K562 (cell line): ENCODE data around the gene SEC63. TPM values are rescaled to one million over a fixed set of nuclear protein-coding genes. Genes with fewer than 3 reads are reported as not detected.

Experiments
- ATAC-seq: fragments of 200-7000 bp; cut with Tn5 transposase; 3 replicates; pipeline ENCODE4 v1.9.1; 2020; ENCODE audit warnings: moderate library complexity
- BruUV-seq: library from RNA; stranded (reverse); fragments of 400-500 nt; replicated peaks from 2 replicates; lab custom pipeline; 2021; lab: Mats Ljungman, UMichigan
- CTCF ChIA-PET: fragments of 300-600 bp; formaldehyde crosslinking; extraction: SDS; loops from one replicate; lab custom pipeline; 2021; ENCODE audit warnings: low intra/inter-chr PET ratio; lab: Yijun Ruan, JAX
- POLR2A ChIA-PET: fragments of 300-600, 350-650 bp; sonication (Branson Sonifier 250); formaldehyde crosslinking; extraction: SDS; loops from one replicate; lab custom pipeline; 2021; ENCODE audit warnings: antibody characterized with exemption, inconsistent platforms; lab: Yijun Ruan, JAX
- DNase-seq, 4 experiments: peaks; one replicate each; pipeline versions ENCODE4 v3.0.0 to v3.0.0-alpha.2; 2011 to 2018; ENCODE audit warnings: low spot score in 3 of 4, mixed read lengths in 3 of 4; ENCODE audit errors: extremely low read depth in 1 of 4
- FAIRE-seq: peaks from 2 replicates; lab custom pipeline; 2011; peaks lifted over from hg19 to GRCh38; lab: Jason Lieb, UNC
- H2AFZ ChIP-seq: 2 replicates; pipeline ENCODE4 v1.6.0; 2011; ENCODE audit warnings: low read depth, low read length, control low read depth, inconsistent platforms
- H3K27ac ChIP-seq: fragments of 200-600 bp; 3 replicates; pipeline ENCODE4 v1.8.0; 2011; ENCODE audit warnings: low read depth, mild to moderate bottlenecking, control low read depth, inconsistent platforms, low read length, moderate library complexity, mixed read lengths; ENCODE audit errors: extremely low read depth
- H3K27me3 ChIP-seq, 2 experiments: fragments of 300-600 bp in 1 of 2; 2 replicates in 1 of 2; 3 replicates in 1 of 2; pipeline versions ENCODE4 v1.6.0 to v1.8.0; 2011; ENCODE audit warnings: inconsistent platforms in 2 of 2, low read length in 2 of 2, mild to moderate bottlenecking in 1 of 2, mixed read lengths in 1 of 2, moderate library complexity in 1 of 2; ENCODE audit not compliant: control insufficient read depth in 2 of 2, insufficient read depth in 2 of 2
- H3K36me3 ChIP-seq: fragments of 300-600 bp; 3 replicates; pipeline ENCODE4 v1.8.0; 2011; ENCODE audit warnings: mild to moderate bottlenecking, low read length, inconsistent platforms; ENCODE audit not compliant: control insufficient read depth, insufficient read depth
- H3K4me1 ChIP-seq, 2 experiments: fragments of 200-600 bp in 1 of 2; replicated peaks in 1 of 2; 2 replicates in 1 of 2; 3 replicates in 1 of 2; pipeline versions ENCODE4 v1.5.1 to v1.8.0; 2011; ENCODE audit warnings: inconsistent platforms in 2 of 2, low read length in 2 of 2, mild to moderate bottlenecking in 1 of 2, mixed read lengths in 1 of 2, moderate library complexity in 1 of 2; ENCODE audit not compliant: control insufficient read depth in 2 of 2, insufficient read depth in 2 of 2
- H3K4me2 ChIP-seq: 2 replicates; pipeline ENCODE4 v1.6.1; 2011; ENCODE audit warnings: low read length, control low read depth, inconsistent platforms, mixed read lengths; ENCODE audit not compliant: insufficient read depth
- H3K4me3 ChIP-seq: fragments of 200-600 bp; sonication (generic), shearing (Covaris generic); 2 replicates; pipeline ENCODE4 v1.5.1; 2016; ENCODE audit warnings: control low read depth, inconsistent platforms
- H3K79me2 ChIP-seq: fragments of 200-600 bp; 3 replicates; pipeline ENCODE4 v1.8.0; 2011; ENCODE audit warnings: low read length, inconsistent platforms; ENCODE audit not compliant: control insufficient read depth, insufficient read depth
- H3K9ac ChIP-seq, 2 experiments: 2 replicates each; pipeline versions ENCODE4 v1.6.0 to v1.6.1; 2011; ENCODE audit warnings: low read depth in 2 of 2, low read length in 2 of 2, control low read depth in 1 of 2, inconsistent platforms in 1 of 2, mild to moderate bottlenecking in 1 of 2, mixed read lengths in 1 of 2; ENCODE audit not compliant: insufficient read depth in 1 of 2
- H3K9me1 ChIP-seq: one replicate; pipeline ENCODE4 v1.6.0; 2011; ENCODE audit warnings: inconsistent platforms, mild to moderate bottlenecking, low read length, moderate library complexity; ENCODE audit not compliant: control insufficient read depth, insufficient read depth
- H3K9me3 ChIP-seq: replicated peaks from 2 replicates; pipeline ENCODE4 v1.5.1; 2011; ENCODE audit warnings: low read depth, low read length, inconsistent platforms; ENCODE audit not compliant: control insufficient read depth, insufficient read depth
- H4K20me1 ChIP-seq: replicated peaks from 2 replicates; pipeline ENCODE4 v1.6.1; 2011; ENCODE audit warnings: low read length, inconsistent platforms, mixed read lengths; ENCODE audit not compliant: control insufficient read depth, insufficient read depth
- CBFA2T2 ChIP-seq: fragments of 450-650 bp; conservative IDR thresholded peaks from 2 replicates; pipeline ENCODE4 v1.6.1; 2017; ENCODE audit warnings: mild to moderate bottlenecking
- CXXC5 ChIP-seq: fragments of 250-450 bp; sonication (Bioruptor Pico); IDR thresholded peaks from 2 replicates; pipeline ENCODE4 v1.8.0; 2022; ENCODE audit warnings: inconsistent platforms, mild to moderate bottlenecking, moderate library complexity
- HDAC1 ChIP-seq, 2 experiments: fragments of 450-650 bp; IDR thresholded peaks; 2 replicates each; pipeline ENCODE4 v1.6.1; 2016 to 2017; ENCODE audit warnings: inconsistent platforms in 1 of 2, mild to moderate bottlenecking in 1 of 2, moderate library complexity in 1 of 2
- HSF4 ChIP-seq: fragments of 250-450 bp; sonication (Bioruptor Pico); IDR thresholded peaks from 2 replicates; pipeline ENCODE4 v2.1.2; 2022; ENCODE audit warnings: mild to moderate bottlenecking, moderate library complexity, borderline replicate concordance
- JUND ChIP-seq, 2 experiments: IDR thresholded peaks; 2 replicates in 1 of 2; 3 replicates in 1 of 2; pipeline ENCODE4 v1.6.1; 2011; ENCODE audit warnings: borderline replicate concordance in 2 of 2, low read depth in 2 of 2, low read length in 2 of 2, improper control_type of control experiment in 1 of 2, missing biosample characterization in 1 of 2, missing genetic modification characterization in 1 of 2, missing genetic modification reagents in 1 of 2
- NCOR1 ChIP-seq: fragments of 450-650 bp; IDR thresholded peaks from 2 replicates; pipeline ENCODE4 v1.6.1; 2016; ENCODE audit warnings: mild to moderate bottlenecking, moderate library complexity
- POLR2H ChIP-seq: IDR thresholded peaks from 2 replicates; pipeline ENCODE4 v1.6.1; 2016; ENCODE audit warnings: missing genetic modification characterization, low read depth, mild to moderate bottlenecking, control low read depth, missing compliant biosample characterization, moderate library complexity
- PPARD ChIP-seq: fragments of 250-450 bp; sonication (Bioruptor Pico); IDR thresholded peaks from 2 replicates; pipeline ENCODE4 v1.8.0; 2022; ENCODE audit warnings: inconsistent platforms, mild to moderate bottlenecking, moderate library complexity
- PYGO2 ChIP-seq: fragments of 450-650 bp; IDR thresholded peaks from 2 replicates; pipeline ENCODE4 v1.6.1; 2016; ENCODE audit warnings: mild to moderate bottlenecking, missing genetic modification characterization, moderate library complexity, missing compliant biosample characterization
- RNF2 ChIP-seq: sonication (generic); IDR thresholded peaks from 2 replicates; pipeline ENCODE4 v1.6.1; 2016
- SMAD2 ChIP-seq: fragments of 150-350 bp; IDR thresholded peaks from 2 replicates; pipeline ENCODE4 v1.6.1; 2014; ENCODE audit warnings: low read depth, mild to moderate bottlenecking, low read length
- SMARCA5 ChIP-seq: fragments of 450-650 bp; IDR thresholded peaks from 2 replicates; pipeline ENCODE4 v1.6.1; 2016
- SNRNP70 ChIP-seq: fragments of 200-400 bp; formaldehyde crosslinking; optimal IDR thresholded peaks from 2 replicates; pipeline ENCODE3; 2017; ENCODE audit warnings: low read depth, low read length
- SP1 ChIP-seq: sonication (generic); formaldehyde crosslinking; IDR thresholded peaks from 2 replicates; pipeline ENCODE4 v1.8.1; 2022; ENCODE audit warnings: mild to moderate bottlenecking, missing genetic modification reagents
- SRSF9 ChIP-seq: fragments of 200-400 bp; formaldehyde crosslinking; IDR thresholded peaks from 2 replicates; pipeline ENCODE4 v1.6.1; 2017; ENCODE audit warnings: low read depth, low read length, borderline replicate concordance
- TEAD4 ChIP-seq, 2 experiments: sonication (generic) in 1 of 2; formaldehyde crosslinking in 1 of 2; IDR thresholded peaks; 2 replicates each; pipeline versions ENCODE4 v1.6.1 to v1.8.0; 2012 to 2022; ENCODE audit warnings: borderline replicate concordance in 1 of 2, inconsistent platforms in 1 of 2, low read length in 1 of 2, mild to moderate bottlenecking in 1 of 2, missing genetic modification reagents in 1 of 2
- TFAM ChIP-seq: fragments of 250-450 bp; sonication (Bioruptor Pico); conservative IDR thresholded peaks from 2 replicates; pipeline ENCODE4 v1.5.0; 2021; ENCODE audit warnings: mild to moderate bottlenecking, moderate library complexity
- ZFX ChIP-seq: sonication (generic); formaldehyde crosslinking; IDR thresholded peaks from 2 replicates; pipeline ENCODE4 v1.8.0; 2022; ENCODE audit warnings: mild to moderate bottlenecking, missing genetic modification reagents, moderate library complexity
- ZKSCAN3 ChIP-seq: fragments of 250-450 bp; sonication (Bioruptor Pico); IDR thresholded peaks from 2 replicates; pipeline ENCODE4 v1.4.0; 2020
- WGBS: fragments of 100-300 bp; shearing (Covaris generic); methylation state at CpG from one replicate; pipeline ENCODE4 v1.1.6; 2016; ENCODE audit warnings: low coverage, mixed read lengths; ENCODE audit not compliant: insufficient coverage; ENCODE audit errors: missing lambda C conversion rate; 5-methylcytosine and 5-hydroxymethylcytosine counted together
- in situ Hi-C: fragments of 300-500 bp; cut with MboI; formaldehyde crosslinking; loops from 4 replicates; pipeline ENCODE4 v1.15.0; 2018; ENCODE audit warnings: inconsistent platforms, mixed read lengths
- intact Hi-C: fragments of 100-400 bp; cut with micrococcal nuclease; formaldehyde crosslinking; loops from 2 replicates; pipeline ENCODE4 v1.14.2; 2022
- polyA plus RNA-seq, 8 experiments: library from polyadenylated mRNA; depleted of rRNA in 4 of 8; stranded (reverse) in 5 of 8; unstranded in 3 of 8; fragments of >200 nt; fragmentation: Nextera tagmentation in 2 of 8; fragmentation: Illumina TruSeq in 1 of 8; extraction: Ambion mirVana in 2 of 8; extraction: Trizol in 1 of 8; gene quantifications; 2 replicates each; pipeline versions ENCODE4 v1.2.1 to v1.2.3, GENCODE V29; 2011 to 2014; ENCODE audit warnings: inconsistent platforms in 1 of 8, missing spikeins in 1 of 8
- total RNA-seq, 7 experiments: library from RNA; depleted of rRNA in 6 of 7; stranded (reverse); fragments of >200 nt in 6 of 7; fragmentation: Illumina TruSeq in 2 of 7; extraction: Trizol in 2 of 7; gene quantifications; 2 replicates each; pipeline versions ENCODE4 v1.2.1 to v1.2.3, GENCODE V29; 2011 to 2021; ENCODE audit warnings: low replicate concordance in 1 of 7
- TF ChIP-seq, protein P1 (sequence below): fragments of 450-650 bp; IDR thresholded peaks from 2 replicates; pipeline ENCODE4 v1.6.1; 2017; ENCODE audit warnings: mild to moderate bottlenecking, moderate library complexity
- TF ChIP-seq, protein P2 (sequence below): sonication (generic); formaldehyde crosslinking; IDR thresholded peaks from 2 replicates; pipeline ENCODE4 v1.4.0; 2020; ENCODE audit warnings: mild to moderate bottlenecking, missing genetic modification reagents

The SEC63 gene
- total and polyA plus RNA-seq, 9 of the 15 experiments (the other 6 are each of a cell fraction or from before 2014, with no cell fraction given) = 13.8 to 74.6 (median 28.4) TPM

DNA sequence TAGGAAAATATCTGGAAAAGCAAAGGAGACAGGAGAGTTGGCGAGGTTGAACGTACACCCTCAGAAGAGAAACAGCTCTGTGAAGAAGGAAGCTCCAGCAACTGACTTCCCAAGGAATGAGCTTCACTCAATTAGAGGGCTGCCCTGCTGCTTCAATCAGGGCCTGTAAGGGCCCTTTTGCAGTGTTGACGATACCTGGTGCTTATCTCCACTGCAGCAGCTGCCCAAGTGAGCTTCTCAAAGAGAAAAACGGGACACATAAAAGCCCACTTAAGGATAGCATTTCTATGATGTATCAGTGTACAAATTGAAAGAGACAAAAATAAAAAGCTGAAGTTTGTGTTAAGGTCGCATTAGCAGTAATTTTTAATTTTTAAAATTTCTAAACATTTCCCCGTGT, 16.4 kb downstream of the SEC63 start:
- no peak overlapping the region for H3K4me2 ChIP-seq
- intact Hi-C loops = no loop called here
- H3K9me1 ChIP-seq = no peaks in the 10 kb centered on the region
- CTCF ChIA-PET = no interaction called here
- peak; percentile 89 for ATAC-seq
- POLR2A ChIA-PET = interaction anchor here (0.6 to 4.8 kb wide), 4 partner anchors 10 to 38 kb away, joined by 3 to 32 read pairs (median 20); partner anchors contain the start of gene SEC63
- H2AFZ ChIP-seq = no peak overlapping the region
- H3K36me3 ChIP-seq = peaks cover 7% of the 10 kb centered on the region; the same call in 2 of the 3 replicates
- DNase-seq = peak in 3 of 4 experiments; percentile 22 to 74 (median 68)
- H4K20me1 ChIP-seq = peaks cover 31% of the 10 kb centered on the region
- H3K27ac ChIP-seq = no peak overlapping the region
- H3K9me3 ChIP-seq = no peaks in the 10 kb centered on the region
- H3K79me2 ChIP-seq = peaks cover 86% of the 10 kb centered on the region
- in situ Hi-C loops = no loop called here
- H3K4me3 ChIP-seq = no peak overlapping the region
- H3K4me1 ChIP-seq = peaks cover 3 to 17% of the 10 kb centered on the region in 2 experiments; a peak in 2 of 5 replicates
- 23% methylated on average over 6 of the region's 6 CpGs for WGBS
- peak; percentile 90 for FAIRE-seq
- no peaks in the 10 kb centered on the region for H3K27me3 ChIP-seq
- no TSS peak for BruUV-seq
- H3K9ac ChIP-seq = 0 out of 4 replicates have a peak overlapping the region, but pooled peaks of 1 of the 2 experiments have one; percentile 4
- TF ChIP-seq ZFX (CRISPR knock-in tag) (0 out of 2 replicates have a peak, but pooled peaks have one; percentile 36), SNRNP70 (no peak), SMARCA5 (no peak), CXXC5 (CRISPR knock-in tag) (no peak), NCOR1 (peak; percentile 41; the same call in 1 of the 2 replicates), SP1 (CRISPR knock-in tag) (no peak), SRSF9 (no peak), SMAD2 (no peak), RNF2 (no peak), PYGO2 (no peak), PPARD (CRISPR knock-in tag) (no peak), JUND (IDR thresholded peaks at IDR 0.05; ENCODE audit: borderline replicate concordance, low read depth, low read length) (0 out of 2 replicates have a peak, but pooled peaks have one; percentile 16), JUND (tag; IDR thresholded peaks at IDR 0.05; ENCODE audit: borderline replicate concordance, low read depth, low read length) (no peak), TFAM (CRISPR knock-in tag) (no peak), POLR2H (tag) (no peak), ZKSCAN3 (CRISPR knock-in tag) (no peak), CBFA2T2 (peak; percentile 66), TEAD4 (IDR thresholded peaks at IDR 0.05; ENCODE audit: low read length) (peak; percentile 74), TEAD4 (CRISPR knock-in tag; IDR thresholded peaks at IDR 0.05; ENCODE audit: borderline replicate concordance) (no peak), HSF4 (no peak), HDAC1 (IDR thresholded peaks at IDR 0.05) (0 out of 4 replicates have a peak, but pooled peaks of 1 of the 2 experiments have one; percentile 22)
- TF ChIP-seq, protein P1, sequence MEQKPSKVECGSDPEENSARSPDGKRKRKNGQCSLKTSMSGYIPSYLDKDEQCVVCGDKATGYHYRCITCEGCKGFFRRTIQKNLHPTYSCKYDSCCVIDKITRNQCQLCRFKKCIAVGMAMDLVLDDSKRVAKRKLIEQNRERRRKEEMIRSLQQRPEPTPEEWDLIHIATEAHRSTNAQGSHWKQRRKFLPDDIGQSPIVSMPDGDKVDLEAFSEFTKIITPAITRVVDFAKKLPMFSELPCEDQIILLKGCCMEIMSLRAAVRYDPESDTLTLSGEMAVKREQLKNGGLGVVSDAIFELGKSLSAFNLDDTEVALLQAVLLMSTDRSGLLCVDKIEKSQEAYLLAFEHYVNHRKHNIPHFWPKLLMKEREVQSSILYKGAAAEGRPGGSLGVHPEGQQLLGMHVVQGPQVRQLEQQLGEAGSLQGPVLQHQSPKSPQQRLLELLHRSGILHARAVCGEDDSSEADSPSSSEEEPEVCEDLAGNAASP = no peak
- TF ChIP-seq, protein P2, sequence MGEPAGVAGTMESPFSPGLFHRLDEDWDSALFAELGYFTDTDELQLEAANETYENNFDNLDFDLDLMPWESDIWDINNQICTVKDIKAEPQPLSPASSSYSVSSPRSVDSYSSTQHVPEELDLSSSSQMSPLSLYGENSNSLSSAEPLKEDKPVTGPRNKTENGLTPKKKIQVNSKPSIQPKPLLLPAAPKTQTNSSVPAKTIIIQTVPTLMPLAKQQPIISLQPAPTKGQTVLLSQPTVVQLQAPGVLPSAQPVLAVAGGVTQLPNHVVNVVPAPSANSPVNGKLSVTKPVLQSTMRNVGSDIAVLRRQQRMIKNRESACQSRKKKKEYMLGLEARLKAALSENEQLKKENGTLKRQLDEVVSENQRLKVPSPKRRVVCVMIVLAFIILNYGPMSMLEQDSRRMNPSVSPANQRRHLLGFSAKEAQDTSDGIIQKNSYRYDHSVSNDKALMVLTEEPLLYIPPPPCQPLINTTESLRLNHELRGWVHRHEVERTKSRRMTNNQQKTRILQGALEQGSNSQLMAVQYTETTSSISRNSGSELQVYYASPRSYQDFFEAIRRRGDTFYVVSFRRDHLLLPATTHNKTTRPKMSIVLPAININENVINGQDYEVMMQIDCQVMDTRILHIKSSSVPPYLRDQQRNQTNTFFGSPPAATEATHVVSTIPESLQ (CRISPR knock-in tag) = no peak
